Glomerular endothelial cell (primary cell): Measurements from ENCODE around the gene ADGRL1. TPM values are rescaled to one million over a fixed set of nuclear protein-coding genes. Genes with fewer than 3 reads are reported as not detected.
"Not testable (repeated sequence)": the region's sequence is repeated elsewhere in the genome, so short reads cannot be mapped to it uniquely, and the experiment has no call there.

Experiments used
- DNase-seq: peaks from one replicate; pipeline ENCODE4 v3.0.0-alpha.2; 2011; ENCODE audit warnings: low read depth, low spot score; ENCODE audit errors: extremely low read depth
- total RNA-seq: library from RNA; depleted of rRNA; stranded (reverse); fragments of >200 nt; gene quantifications from 2 replicates; pipeline ENCODE4 v1.2.3, GENCODE V29; 2015

ADGRL1 gene
- total RNA-seq, 1 donor from 2014 or later, result 11.4 TPM

DNA sequence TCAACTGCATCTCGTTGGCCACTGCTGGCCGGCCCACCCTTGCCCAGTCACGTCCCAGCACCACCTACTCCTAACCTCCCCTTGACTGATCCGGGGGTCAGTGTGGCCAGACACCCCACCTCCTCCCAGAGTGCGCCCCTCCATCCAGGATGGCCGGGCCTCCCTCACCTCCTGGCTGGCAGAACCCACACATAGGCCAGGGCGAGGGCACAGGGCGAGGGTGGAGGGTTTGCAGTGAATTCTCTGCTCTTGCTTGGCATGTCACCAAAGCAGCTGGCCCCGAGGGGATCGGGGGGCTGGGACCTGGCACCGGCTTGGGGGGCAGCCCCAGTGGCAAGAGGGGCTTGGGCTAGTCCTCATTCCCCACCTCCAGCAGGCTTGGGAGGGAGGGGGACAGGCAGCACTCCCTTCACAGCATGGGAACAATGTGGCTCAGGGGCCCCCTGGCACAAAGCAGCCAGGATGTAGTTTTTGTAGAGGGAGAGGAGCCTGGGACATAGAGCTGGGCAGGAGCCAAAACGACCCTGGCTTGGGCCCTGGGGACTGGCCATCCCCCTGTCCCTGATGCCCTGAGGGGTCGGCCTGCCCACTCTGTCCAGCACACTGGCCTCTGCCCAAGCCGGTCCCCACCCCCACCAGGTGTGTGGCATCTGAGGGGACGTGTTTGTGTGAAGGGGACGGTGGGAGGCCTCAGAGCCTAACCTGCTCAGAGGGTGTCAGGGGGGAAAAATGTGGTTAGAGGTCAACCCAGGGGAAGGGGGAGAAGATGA is 41.1 kb downstream of the ADGRL1 start:
- no peak for DNase-seq

DNA sequence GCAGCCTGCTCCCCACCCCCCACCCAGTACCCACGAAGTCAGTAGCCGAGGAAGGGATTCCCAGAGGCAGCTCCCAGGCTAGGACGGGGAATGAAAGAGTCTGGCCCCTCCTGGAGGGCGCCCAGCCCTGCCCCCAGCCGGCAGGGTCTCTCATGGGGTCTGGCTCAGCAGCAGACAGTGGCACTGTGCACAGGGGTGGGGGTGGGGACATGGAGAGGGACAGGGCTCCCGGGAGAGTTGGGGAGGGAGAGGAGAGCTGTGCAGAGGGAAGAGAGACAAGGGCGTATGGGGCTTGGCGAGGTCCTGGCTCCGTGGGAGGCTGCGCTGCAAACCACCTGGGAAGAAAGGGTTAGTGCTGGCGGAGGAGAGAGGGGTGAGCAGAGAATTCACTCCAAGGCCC is 41.9 kb downstream of the ADGRL1 start:
- DNase-seq, result no peak

DNA sequence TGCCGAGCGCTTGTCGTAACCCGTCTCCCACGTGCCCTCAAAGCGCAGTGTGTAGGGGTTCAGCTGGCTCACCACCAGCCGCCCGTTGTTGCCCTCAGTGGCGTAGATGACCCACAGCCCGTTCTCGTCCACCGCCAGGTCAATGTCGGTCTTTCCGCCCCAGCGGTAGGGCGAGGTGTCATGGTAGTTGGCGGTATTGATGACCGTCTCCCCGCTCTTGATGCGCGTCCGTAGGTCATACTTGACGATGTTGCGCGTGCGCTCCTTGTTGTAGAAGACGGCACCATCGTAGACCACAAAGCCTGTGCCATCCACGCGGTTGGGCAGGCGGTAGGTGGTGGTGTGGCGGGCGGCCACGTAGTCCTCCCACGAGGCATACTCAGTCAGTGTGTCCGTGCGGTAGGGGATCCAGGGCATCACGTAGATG is 43.1 kb downstream of the ADGRL1 start:
- no peak for DNase-seq

DNA sequence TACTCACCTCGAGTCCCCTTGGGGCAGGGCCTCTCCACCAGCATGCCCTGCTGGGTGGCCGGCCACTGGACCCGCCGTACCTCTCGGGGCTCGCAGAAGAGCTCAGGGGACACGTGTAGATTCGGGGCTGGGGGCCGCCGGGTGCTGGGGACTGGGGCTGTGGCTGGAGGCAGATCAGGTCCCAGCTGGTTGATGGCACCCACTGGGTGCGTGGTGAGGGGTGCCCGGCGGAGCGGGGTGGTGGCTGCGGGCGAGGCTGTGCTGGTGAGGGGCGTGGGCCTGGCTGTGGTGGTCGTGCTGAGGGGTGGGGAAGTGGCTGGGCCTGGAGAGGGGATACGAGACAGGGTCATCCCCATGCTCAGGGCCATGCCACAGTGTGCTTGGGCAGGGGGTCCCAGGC is 44.7 kb downstream of the ADGRL1 start:
- no peak for DNase-seq

DNA sequence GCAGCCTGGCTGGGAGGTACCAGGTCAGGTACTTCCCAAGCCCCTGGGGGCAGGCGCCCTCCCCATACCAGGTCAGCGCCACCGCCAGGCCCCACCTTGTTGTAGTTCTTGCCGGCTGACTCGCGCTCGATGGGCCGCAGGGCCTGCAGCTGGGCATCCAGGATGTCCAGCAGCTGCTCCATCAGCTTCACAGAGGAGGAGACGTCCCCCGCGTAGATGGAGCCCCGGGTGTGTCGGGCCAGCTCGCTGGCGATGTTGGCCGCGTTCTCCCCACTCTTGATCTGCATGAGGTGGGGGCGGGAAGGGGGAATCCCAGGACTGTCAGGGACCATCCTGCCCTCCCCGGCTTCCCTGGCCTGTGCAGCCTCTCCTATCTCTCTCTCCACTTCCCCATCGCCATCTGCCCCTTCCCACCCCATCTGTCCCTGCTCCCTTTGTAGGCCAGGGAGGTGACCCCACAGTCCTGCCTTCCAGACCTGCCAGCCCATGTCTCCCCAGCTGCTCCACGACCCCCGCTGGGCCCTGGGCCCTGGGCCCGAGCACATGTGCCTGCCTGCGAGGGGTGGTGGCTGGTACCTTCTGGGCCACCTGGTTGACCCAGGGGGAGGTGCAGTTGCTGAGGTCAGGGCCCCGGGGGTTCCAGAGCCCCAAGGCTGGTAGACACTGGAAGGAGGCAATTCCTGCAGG is 45.8 kb downstream of the ADGRL1 start:
- DNase-seq, result no peak

DNA sequence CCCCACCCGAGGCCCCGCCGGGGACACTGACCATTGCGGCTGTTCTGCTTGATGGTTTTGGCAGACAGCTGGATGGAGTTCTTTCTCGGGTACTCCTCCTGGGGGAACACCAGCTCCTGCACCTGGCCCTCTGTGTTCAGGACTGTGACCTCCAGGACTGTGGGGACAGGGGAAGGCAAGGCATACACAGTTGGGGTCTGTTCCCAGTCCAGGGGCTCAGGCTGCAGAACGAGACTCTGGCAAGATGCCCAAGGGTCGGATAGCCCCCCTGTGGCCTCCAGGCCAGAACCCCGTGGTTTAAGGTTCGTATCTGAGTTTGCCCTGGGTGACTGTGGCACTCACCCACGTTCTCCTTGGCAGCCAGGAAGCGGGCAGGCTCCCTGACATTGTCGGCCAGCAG is 46.9 kb downstream of the ADGRL1 start:
- DNase-seq, result no peak

DNA sequence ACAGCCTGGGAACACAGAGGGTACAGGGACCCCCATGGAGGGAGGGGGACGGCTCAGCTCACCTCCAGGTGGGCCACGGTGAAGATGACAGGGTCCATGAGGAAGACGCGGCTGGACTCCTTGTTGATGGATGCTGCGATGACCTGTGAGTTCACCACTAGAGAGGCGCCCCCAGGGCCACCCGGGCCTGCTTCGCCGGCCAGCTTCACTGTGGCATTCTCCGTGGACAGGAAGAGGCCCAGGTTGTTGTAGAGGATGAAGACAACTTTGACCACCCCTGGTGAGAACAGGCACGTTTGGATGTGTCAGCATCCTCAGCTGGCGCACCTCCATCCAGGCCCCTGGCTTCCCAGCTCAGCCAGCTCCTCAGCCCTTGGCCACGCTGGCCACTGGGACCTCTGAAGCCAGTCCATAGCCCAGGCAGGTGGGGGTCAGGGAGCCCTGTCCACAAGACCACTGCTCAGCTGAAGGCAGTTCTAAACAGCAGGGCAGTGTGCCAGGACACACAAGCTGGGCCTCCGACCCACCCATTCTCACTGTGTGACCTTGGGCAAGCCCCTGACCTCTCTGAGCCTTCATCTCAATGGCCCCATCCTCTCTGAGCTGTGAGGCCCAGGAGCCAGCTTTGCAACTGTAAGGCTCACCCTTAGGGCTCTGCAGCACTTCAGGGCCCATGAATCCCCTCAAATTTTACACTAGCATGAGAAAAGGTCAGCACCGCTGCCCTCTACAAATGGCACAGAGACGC is 47.5 kb downstream of the ADGRL1 start:
- DNase-seq, result no peak

DNA sequence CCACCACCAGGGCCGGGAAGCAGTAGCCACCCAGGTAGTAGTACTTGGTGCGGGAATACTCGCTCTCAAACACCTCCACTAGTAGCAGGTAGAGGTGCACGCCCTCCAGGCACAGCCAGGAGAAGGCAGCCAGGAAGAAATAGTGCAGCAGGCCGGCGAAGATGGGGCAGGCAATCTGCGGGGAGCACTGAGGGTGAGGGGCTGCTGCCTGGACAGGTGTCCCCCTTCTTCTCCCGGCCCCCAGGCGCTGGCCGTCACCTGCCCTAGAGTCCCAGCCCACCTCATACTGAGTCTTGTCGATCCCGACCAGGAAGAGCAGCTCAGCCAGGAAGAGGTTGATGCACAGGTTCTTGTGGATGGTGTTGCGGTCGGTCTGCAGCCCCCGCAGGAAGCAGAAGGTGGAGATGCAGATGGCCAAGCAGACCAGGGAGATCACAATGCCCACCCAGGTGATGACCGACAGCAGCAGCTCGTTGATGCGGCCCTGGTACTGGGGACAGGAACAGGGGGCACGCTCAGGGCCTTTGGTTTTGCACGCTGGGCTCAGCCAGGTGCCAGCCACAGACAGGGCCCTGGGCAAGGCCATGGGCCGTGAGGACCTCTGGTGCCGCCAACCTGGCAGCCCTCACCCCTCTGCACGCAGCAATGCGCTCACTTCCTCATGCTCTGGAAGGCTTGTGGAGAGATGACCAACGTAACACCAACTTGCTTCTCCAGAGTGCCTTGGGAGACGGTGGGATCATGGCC is 48.8 kb downstream of the ADGRL1 start:
- DNase-seq, result no peak

DNA sequence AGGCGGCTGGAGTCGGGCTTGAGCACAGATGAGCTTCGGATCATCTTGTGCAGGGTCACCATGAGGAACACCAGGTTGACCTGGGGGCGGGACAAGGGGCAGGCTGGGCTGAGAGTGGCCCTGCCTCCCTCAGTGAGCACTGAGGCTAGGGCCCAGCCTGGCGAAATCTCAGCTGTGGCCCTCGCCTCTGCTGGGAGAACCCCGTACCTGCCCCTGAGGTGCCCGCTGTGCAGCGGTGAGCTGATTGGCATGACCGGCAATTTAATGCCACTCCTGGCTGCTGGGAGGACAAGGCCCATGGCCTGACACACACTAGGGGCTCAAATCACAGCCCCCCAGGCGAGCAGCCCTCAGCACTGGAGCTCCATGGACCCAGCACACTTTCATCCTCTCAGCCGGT is 49.8 kb downstream of the ADGRL1 start:
- DNase-seq, result no peak

DNA sequence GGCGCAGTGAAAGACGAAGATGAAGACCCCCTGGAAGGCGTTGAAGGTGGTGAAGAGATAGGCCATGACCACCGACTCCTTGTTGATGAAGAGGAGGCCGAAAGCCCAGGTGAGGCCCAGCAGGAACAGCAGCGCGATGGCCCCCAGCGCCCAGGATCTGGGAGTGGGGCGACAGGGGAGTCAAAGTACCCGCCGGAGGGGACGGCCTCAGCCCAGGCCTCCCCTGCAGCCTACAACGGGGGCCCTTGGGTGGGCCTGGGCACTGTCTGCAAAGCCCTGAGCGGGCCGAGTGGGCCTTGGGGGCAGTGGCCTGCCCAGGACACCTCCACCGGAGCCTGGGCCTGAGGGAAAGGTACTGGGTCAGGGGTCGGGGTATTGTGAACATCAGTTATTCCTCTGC is 50.6 kb downstream of the ADGRL1 start:
- DNase-seq, result no peak

DNA sequence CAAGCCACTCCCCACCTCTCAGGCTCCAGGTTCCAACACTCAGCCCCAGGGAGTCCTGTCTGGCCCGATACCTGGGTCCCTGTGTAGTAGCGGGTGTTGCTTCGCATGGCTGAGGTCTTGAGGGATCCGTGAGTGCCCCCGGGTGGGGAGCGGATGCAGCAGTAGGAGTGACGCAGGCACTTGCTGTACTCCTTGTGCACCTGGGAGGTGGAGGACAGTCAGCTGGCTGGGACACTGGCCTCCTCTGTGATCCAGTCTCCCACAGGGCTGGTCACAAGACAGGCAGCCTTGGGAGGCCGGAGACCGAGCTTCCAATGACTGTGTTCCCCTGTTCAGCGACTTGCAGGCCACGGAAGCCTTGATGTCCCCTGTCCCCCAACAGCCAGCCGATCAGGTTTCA is 53.3 kb downstream of the ADGRL1 start:
- no peak for DNase-seq

DNA sequence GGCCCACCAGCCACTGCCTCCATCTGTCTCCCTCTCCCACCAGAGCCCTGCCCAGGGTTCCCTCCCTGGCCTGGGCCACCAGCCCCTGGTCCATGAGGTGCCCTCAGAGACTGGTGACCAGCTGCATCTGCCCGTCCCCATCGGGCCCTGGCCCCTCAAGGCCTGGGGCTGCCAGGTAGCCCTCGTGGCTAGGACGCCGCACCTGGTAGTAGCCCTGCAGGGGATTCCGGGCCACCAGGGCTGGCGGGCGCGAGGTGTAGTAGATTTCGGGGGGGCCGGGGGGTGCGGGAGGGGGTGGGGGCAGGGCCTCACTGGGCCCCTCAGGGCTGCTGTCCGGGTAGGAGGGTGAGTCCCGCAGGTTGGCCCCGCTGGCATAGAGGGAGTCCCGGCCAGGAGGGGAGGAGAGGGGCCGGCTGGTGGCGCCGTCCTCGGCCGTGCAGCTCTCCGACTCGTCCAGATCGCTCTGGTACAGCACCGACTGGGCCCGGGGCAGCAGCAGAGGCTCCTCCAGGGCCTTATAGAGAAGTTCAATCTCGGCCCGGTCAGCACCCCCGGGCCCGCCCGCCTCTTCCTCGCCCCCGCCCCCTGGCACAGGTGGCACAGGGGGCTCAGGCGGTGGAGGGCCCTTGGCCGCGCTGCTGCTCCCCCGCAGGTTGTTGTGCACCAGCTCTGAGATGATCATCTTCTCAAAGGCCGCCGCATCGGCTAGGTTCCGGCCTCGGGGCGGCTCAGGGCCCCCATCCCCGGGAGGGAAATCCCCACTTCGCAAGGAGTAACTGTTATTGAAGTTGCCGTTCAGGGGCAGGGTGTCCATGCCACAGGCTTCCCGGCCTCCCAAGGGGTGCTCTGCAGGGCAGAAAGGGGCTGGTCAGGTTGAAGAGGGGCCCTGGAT is 55.0 kb downstream of the ADGRL1 start:
- no peak for DNase-seq

DNA sequence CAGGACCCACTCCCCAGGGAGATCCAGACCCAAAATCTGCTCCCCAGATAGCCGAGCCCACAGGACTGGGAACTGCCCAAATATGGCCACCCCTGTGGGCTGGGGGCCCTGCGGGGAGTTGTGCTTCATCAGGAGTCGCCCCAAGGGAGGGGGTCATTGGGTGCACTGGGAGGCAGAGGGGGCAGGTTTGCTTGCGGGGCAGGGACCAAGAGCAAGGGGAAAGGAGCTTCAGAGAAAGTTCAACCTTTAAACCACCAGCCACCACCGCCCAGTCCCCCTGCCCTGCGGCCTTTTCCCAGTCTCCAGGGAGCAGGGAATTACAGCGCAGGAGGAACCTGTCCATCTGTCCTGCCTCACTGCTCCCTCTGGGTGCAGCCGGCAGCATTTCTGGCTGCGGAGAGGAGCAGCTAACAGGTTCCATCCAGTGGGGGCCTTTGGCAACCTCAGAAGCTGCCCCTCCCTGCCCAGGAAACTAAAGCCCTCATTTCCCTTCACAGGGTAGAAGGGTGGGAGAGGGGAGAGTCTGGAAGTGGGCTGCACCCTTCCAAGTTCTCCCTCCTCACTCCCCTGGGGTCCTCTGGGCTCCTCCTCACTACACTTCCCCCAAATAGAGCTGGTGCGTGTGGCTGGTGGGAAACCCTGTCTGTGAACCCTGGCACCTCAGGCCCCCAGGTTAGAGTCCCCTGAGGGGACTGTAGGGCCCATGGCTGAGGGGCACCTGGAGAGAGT is 55.8 kb downstream of the ADGRL1 start:
- no peak for DNase-seq

DNA sequence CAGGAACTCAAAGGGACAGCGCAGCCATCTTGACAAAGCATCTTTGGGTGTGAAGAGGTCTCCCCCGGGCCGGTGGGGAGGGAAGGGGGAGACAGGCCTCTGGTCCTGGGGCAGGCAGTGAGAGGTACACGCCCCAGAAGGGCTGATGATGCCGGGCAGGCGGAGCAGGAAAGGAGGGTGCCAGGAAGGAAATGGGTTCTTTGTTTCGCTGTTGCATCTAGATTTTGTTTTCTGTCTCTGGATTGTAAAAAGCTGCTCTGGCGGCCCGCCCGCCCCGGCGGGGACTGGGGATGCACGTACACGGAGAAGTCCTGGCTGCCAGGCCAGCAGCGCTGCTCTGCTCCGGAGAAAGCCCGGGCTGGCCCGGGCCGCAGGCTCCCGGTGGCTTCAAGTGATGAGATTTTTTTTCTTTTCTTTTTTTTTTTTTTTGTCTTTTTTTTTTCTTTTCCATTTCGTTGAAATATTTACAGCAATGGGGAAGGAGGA is 56.4 kb downstream of the ADGRL1 start:
- DNase-seq, result no peak

DNA sequence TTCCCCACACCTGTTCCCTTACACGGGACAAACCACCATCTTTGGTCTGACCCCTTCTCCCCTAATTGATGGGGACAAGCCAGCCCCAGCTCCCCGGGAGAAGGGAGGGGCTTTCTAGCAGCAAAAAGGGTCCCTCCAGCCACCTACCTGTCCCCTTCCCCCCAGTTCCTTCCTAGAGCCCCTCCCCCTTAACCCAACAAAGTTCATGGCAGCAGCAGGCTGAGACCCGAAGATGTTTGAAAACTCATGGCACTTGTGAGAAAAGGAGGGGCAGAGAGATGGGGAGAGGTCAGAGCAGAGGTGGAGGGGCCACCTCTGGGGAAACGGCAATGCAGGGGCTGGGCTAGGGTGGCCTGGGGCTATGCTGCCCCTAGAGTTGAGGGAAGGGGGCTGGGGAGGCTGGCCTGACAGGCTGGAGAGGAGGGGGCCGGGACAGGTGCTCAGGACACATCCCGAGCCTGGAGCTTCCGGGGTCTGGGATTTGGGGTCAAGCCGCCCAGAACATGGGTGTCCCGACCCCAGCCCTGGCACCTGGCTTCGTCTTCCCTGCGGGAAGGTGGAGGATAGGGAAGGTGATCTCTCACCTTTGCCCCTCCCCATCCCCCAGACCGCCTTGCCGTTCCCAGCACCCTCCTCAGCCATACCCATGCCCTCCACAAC is 57.1 kb downstream of the ADGRL1 start:
- no peak for DNase-seq

DNA sequence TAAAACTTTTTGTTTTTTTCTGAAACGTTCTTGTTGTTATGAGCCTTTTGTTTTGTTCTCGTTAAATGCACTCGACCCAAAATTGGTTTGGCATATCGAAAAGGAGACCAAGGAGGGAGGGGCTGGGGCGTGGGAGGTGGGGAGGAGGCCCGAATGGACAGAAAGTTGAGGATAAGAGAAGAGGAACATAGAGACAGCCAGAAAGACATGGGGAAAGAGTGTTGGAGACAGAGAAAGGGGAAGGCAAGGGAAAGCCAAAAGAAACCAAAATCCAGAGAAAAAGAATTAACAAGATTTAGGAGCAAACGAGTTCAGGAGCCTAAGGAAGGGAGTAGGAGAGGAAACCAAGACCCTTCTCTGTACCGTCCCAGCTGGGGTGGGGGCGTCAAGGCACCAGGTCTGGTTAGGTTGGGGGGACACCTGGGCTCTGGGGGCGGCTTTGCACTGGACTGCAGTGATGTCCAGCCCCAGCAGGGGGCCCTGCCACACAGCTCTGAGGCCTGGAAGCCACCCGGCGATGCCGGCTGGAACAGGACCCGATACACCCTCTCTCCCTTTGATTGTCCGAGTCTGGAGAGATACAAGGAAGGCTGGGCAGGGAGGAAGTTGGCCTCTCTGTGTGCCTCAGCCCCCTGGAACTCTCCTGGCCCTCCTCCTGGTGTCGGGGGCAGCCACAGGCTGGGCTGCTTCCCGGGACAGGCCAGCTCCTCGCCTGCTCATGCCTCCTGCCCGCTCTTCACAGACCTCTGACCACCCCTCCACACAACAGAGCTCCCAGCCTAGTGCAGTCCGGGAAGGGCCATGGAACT is 58.0 kb downstream of the ADGRL1 start:
- no peak for DNase-seq

DNA sequence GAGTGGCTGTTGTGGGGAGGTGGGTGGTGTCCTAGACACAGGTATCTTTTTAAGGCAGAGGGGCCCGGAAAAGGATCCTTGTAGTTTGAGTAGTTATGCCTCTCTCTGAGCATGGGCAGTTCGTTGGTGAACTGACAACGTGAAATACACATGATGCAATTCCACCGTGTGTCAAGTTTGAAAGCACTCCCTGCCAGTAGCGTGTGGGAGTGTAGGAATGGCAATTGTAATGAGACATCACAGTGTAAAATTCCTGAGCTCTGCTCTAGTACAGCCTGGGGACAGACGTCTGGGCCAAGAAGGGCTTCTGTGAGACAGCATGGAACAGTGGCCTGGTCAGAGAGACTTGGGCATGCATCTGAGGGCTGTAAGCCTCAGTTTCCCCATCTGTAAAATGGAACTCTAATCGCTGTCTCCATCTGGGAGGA is 59.2 kb downstream of the ADGRL1 start:
- DNase-seq, result no peak

DNA sequence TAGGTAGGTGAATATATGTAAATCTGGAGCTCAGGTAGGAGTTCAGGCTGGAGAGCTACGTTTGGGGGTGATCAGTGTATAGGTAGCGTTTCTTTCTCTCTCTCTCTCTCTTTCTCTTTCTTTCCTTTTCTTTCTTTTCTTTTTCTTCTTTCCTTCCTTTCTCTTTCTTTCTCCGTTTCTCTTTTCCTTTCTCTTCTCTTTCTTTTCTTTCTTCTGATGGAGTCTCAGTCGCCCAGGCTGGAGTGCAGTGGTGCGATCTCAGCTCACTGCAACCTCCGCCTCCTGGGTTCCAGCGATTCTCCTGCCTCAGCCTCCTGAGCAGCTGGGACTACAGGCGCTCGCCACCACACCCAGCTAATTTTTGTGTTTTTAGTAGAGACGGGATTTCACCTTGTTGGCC is 59.8 kb downstream of the ADGRL1 start:
- DNase-seq, result not testable (repeated sequence)
